Measurements from ENCODE around the gene ATXN10.

DNA sequence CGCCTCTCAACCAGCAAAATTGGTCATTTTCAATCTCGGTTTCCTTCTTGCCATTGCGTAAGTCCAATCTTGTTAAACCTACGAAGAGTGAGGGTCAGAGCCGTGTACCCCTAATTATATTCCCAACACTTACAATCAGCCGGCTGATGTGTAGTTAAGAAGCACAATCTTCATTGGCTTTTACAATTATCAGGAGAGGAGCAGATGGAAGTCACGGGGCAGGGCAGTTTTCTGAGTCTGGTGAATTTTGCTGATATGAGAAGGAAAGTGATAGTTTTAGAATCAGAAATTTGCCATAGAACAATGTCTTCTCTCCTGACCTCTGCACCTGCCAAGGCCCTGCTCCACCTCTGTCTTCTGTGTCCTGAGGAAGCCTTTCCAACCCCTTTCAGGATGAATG, 35.0 kb upstream of the ATXN10 start:
- TF ChIP-seq GATA2 (IDR thresholded peaks at IDR 0.05; ENCODE audit: low read depth, low read length) (no peak), GATA3 (IDR thresholded peaks at IDR 0.05; ENCODE audit: low read depth, low read length) (no peak)
